Ovary (tissue), 3 donors: ENCODE data around the gene CNN1.

Experiments
- POLR2A ChIP-seq: fragments of 450-650 bp; IDR thresholded peaks from one replicate; pipeline ENCODE4 v1.6.1; 2017; ENCODE audit warnings: antibody characterized with exemption, mild to moderate bottlenecking, moderate library complexity
- TF ChIP-seq, protein P1 (sequence below), 3 donors: fragments of 450-650 bp in 2 of 3; fragments of 200-600 bp in 1 of 3; IDR thresholded peaks; one replicate each; pipeline versions ENCODE4 v1.5.1 to v1.8.0; 2016 to 2022; ENCODE audit warnings: antibody characterized with exemption in 3 of 3, mild to moderate bottlenecking in 1 of 3
- donor health status: DM: no; HTN: no; CAD: no.

GRCh38 chr19:11540645-11541044 is 2.0 kb downstream of the CNN1 start:
- no peak for TF ChIP-seq POLR2A
- TF ChIP-seq, protein P1, sequence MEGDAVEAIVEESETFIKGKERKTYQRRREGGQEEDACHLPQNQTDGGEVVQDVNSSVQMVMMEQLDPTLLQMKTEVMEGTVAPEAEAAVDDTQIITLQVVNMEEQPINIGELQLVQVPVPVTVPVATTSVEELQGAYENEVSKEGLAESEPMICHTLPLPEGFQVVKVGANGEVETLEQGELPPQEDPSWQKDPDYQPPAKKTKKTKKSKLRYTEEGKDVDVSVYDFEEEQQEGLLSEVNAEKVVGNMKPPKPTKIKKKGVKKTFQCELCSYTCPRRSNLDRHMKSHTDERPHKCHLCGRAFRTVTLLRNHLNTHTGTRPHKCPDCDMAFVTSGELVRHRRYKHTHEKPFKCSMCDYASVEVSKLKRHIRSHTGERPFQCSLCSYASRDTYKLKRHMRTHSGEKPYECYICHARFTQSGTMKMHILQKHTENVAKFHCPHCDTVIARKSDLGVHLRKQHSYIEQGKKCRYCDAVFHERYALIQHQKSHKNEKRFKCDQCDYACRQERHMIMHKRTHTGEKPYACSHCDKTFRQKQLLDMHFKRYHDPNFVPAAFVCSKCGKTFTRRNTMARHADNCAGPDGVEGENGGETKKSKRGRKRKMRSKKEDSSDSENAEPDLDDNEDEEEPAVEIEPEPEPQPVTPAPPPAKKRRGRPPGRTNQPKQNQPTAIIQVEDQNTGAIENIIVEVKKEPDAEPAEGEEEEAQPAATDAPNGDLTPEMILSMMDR (IDR thresholded peaks at IDR 0.05): no peak
